ENCODE data around the gene ANXA4.

DNA sequence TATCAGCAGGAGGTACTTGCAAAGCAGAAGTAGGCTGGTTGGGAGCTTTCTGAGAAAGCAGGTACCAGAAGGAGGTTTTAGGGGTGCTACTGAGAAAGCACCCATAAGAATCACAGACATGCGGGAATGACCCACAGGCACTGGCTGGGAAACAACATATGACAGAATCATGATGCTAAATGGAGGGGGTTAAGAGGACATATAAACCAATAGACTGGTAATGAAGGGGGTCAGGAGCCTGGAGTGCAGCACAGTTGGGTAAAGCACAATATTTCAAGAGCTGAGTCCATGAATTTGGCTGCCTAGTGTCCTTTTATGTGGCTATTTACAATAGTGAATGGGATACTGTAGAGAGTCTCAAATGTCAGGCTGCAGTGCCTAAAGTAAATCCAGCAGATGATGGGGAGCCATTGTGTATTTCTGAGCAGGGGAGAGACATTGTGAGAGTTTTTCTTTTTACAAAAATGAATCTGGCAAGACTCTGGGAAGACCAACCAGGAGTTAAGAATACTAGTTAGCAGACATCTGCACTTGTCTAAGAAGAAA is 59.9 kb downstream of the ANXA4 start:
- TF ChIP-seq, protein P1, sequence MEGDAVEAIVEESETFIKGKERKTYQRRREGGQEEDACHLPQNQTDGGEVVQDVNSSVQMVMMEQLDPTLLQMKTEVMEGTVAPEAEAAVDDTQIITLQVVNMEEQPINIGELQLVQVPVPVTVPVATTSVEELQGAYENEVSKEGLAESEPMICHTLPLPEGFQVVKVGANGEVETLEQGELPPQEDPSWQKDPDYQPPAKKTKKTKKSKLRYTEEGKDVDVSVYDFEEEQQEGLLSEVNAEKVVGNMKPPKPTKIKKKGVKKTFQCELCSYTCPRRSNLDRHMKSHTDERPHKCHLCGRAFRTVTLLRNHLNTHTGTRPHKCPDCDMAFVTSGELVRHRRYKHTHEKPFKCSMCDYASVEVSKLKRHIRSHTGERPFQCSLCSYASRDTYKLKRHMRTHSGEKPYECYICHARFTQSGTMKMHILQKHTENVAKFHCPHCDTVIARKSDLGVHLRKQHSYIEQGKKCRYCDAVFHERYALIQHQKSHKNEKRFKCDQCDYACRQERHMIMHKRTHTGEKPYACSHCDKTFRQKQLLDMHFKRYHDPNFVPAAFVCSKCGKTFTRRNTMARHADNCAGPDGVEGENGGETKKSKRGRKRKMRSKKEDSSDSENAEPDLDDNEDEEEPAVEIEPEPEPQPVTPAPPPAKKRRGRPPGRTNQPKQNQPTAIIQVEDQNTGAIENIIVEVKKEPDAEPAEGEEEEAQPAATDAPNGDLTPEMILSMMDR (IDR thresholded peaks at IDR 0.05; ENCODE audit: low read length): no peak
- no peak for TF ChIP-seq EZH2 (IDR thresholded peaks at IDR 0.05; ENCODE audit: borderline replicate concordance, low read length)

Data from OCI-LY1 (cell line).